Mesenchymal stem cell (in vitro differentiated cells and primary cell): ENCODE measurements around the gene FKBP5.

Source experiments
- DNase-seq: peaks from one replicate; pipeline ENCODE4 v3.0.0-alpha.2; 2013
- H2AFZ ChIP-seq: one replicate; pipeline ENCODE4 v1.6.1; 2013; ENCODE audit warnings: low read depth, mild to moderate bottlenecking, control low read depth, inconsistent platforms, low read length, moderate library complexity
- H2AK5ac ChIP-seq: 2 replicates; pipeline ENCODE4 v1.6.1; 2013; ENCODE audit warnings: low read length, moderate library complexity, mild to moderate bottlenecking, inconsistent platforms; ENCODE audit not compliant: severe bottlenecking
- H2BK120ac ChIP-seq: one replicate; pipeline ENCODE4 v1.6.1; 2013; ENCODE audit warnings: low read depth, mild to moderate bottlenecking, inconsistent platforms, low read length, moderate library complexity
- H2BK12ac ChIP-seq, 2 experiments: one replicate each; pipeline ENCODE4 v1.6.1; 2013; ENCODE audit warnings: inconsistent platforms in 2 of 2, low read length in 2 of 2, mild to moderate bottlenecking in 2 of 2, moderate library complexity in 2 of 2, control low read depth in 1 of 2
- H2BK15ac ChIP-seq: one replicate; pipeline ENCODE4 v1.6.1; 2013; ENCODE audit warnings: mild to moderate bottlenecking, low read depth, inconsistent platforms; ENCODE audit not compliant: poor library complexity, severe bottlenecking
- H2BK5ac ChIP-seq: 2 replicates; pipeline ENCODE4 v1.6.1; 2013; ENCODE audit warnings: low read depth, mild to moderate bottlenecking, low read length, control low read depth, inconsistent platforms; ENCODE audit not compliant: poor library complexity, severe bottlenecking
- H3K14ac ChIP-seq, 2 experiments: one replicate each; pipeline ENCODE4 v1.6.1; 2013; ENCODE audit warnings: inconsistent platforms in 2 of 2, low read length in 2 of 2, control low read depth in 1 of 2, mild to moderate bottlenecking in 1 of 2, moderate library complexity in 1 of 2
- H3K18ac ChIP-seq, 2 experiments: one replicate each; pipeline ENCODE4 v1.6.1; 2013; ENCODE audit warnings: inconsistent platforms in 2 of 2, low read length in 2 of 2, control low read depth in 1 of 2, low read depth in 1 of 2, mild to moderate bottlenecking in 1 of 2
- H3K23ac ChIP-seq, 2 experiments: one replicate each; pipeline ENCODE4 v1.6.1; 2013; ENCODE audit warnings: inconsistent platforms in 2 of 2, low read length in 2 of 2, mild to moderate bottlenecking in 2 of 2, moderate library complexity in 2 of 2, control low read depth in 1 of 2
- H3K27ac ChIP-seq: 2 replicates; pipeline ENCODE4 v1.5.1; 2013; ENCODE audit warnings: mild to moderate bottlenecking, moderate library complexity, low read length, control low read depth, inconsistent platforms; ENCODE audit not compliant: poor library complexity, severe bottlenecking
- H3K27me3 ChIP-seq, 2 experiments: 2 replicates each; pipeline versions ENCODE4 v1.6.1 to v1.7.0; 2013; ENCODE audit warnings: low read length in 2 of 2, mild to moderate bottlenecking in 2 of 2, moderate library complexity in 2 of 2, control low read depth in 1 of 2, inconsistent platforms in 1 of 2; ENCODE audit not compliant: control insufficient read depth in 1 of 2, insufficient read depth in 1 of 2
- H3K36me3 ChIP-seq, 2 experiments: 2 replicates each; pipeline versions ENCODE4 v1.6.1 to v1.7.0; 2013; ENCODE audit warnings: low read length in 2 of 2, control low read depth in 1 of 2, inconsistent platforms in 1 of 2, low read depth in 1 of 2, mild to moderate bottlenecking in 1 of 2; ENCODE audit not compliant: insufficient read depth in 2 of 2, control insufficient read depth in 1 of 2
- H3K4ac ChIP-seq, 2 experiments: one replicate each; pipeline ENCODE4 v1.6.1; 2013; ENCODE audit warnings: inconsistent platforms in 2 of 2, low read length in 2 of 2, mild to moderate bottlenecking in 2 of 2, moderate library complexity in 2 of 2, control low read depth in 1 of 2, low read depth in 1 of 2
- H3K4me1 ChIP-seq: 2 replicates; pipeline ENCODE4 v1.6.1; 2013; ENCODE audit warnings: low read depth, low read length, control low read depth; ENCODE audit not compliant: control insufficient read depth, insufficient read depth
- H3K4me2 ChIP-seq: 2 replicates; pipeline ENCODE4 v1.6.1; 2013; ENCODE audit warnings: low read length, mild to moderate bottlenecking, inconsistent platforms; ENCODE audit not compliant: poor library complexity, severe bottlenecking
- H3K4me3 ChIP-seq, 2 experiments: 2 replicates each; pipeline versions ENCODE4 v1.5.1 to v1.7.0; 2013; ENCODE audit warnings: low read length in 2 of 2, mild to moderate bottlenecking in 2 of 2, control low read depth in 1 of 2, low read depth in 1 of 2; ENCODE audit not compliant: insufficient read depth in 1 of 2
- H3K79me1 ChIP-seq: replicated peaks from 2 replicates; pipeline ENCODE4 v1.6.1; 2013; ENCODE audit warnings: mild to moderate bottlenecking, control low read depth, low read length, inconsistent platforms; ENCODE audit not compliant: poor library complexity, severe bottlenecking
- H3K9ac ChIP-seq: 2 replicates; pipeline ENCODE4 v1.7.0; 2013; ENCODE audit warnings: mild to moderate bottlenecking, low read length, moderate library complexity
- H3K9me3 ChIP-seq: 2 replicates; pipeline ENCODE4 v1.7.0; 2013; ENCODE audit warnings: mild to moderate bottlenecking, low read length; ENCODE audit not compliant: control insufficient read depth
- H4K8ac ChIP-seq: one replicate; pipeline ENCODE4 v1.6.1; 2013; ENCODE audit warnings: inconsistent platforms, mild to moderate bottlenecking, low read length, moderate library complexity
- H4K91ac ChIP-seq: one replicate; pipeline ENCODE4 v1.6.1; 2013; ENCODE audit warnings: mild to moderate bottlenecking, low read length, inconsistent platforms
- WGBS: methylation state at CpG from one replicate; pipeline ENCODE4 v1.1.7; 2013; ENCODE audit warnings: mixed read lengths; 5-methylcytosine and 5-hydroxymethylcytosine counted together

Gene FKBP5

DNA sequence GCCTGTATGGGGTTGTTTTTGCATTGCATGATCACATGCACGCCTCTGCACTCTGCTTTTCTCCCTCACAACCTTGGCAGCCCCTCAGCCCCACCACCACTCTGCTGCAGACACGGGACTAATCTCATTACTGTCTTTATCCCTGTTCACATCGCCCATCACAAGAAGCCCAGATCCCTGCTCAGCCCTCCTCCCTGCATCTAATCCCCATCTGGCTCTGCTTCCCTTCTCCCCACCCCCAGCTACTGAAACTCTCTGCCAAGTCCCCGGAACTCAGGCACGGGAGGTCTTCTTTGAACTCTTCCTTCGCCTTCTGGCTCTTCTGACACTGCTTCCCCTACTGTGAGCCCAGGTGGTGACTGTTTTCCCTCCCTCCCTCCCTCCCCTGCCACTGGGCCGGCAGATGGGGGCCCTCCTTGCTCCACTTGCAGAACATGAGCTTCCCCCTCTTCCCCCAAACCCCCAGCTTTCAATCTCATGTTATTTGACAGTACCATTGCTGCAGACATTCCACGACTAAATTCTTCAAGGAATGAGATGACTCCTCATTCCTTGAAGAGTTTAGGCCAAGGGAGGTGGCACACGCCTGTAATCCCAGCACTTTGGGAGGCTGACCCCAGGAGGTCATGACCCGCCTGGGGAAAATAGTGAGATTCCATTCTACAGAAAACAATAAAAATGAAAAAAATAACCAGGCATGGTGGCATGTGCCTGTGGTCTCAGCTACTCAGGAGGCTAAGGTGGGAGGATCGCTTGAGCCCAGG lies 154.1 kb downstream of the FKBP5 start:
- H3K36me3 ChIP-seq, result no peaks in the 10 kb centered on the region
- no peak overlapping the region for H3K9ac ChIP-seq
- H2BK120ac ChIP-seq, result no peak overlapping the region
- peaks cover 5% of the 10 kb centered on the region for H3K4me1 ChIP-seq
- H2AFZ ChIP-seq, result no peak overlapping the region
- no peak overlapping the region for H2BK5ac ChIP-seq
- H4K8ac ChIP-seq, result no peak overlapping the region
- no peak overlapping the region for H3K18ac ChIP-seq
- no peak overlapping the region for H3K27ac ChIP-seq
- no peak overlapping the region for H3K23ac ChIP-seq
- H3K27me3 ChIP-seq, result peaks cover 6 to 39% of the 10 kb centered on the region in 2 experiments
- no peak overlapping the region for H3K4me3 ChIP-seq
- 35% methylated on average over 10 of the region's 11 CpGs for WGBS
- H2BK15ac ChIP-seq, result no peak overlapping the region
- H3K79me1 ChIP-seq, result no peaks in the 10 kb centered on the region
- no peak overlapping the region for H2BK12ac ChIP-seq
- H3K4ac ChIP-seq, result no peak overlapping the region
- H4K91ac ChIP-seq, result no peak overlapping the region
- H3K4me2 ChIP-seq, result no peak overlapping the region
- H2AK5ac ChIP-seq, result no peak overlapping the region
- DNase-seq, result no peak
- no peak overlapping the region for H3K14ac ChIP-seq
- peaks cover 4% of the 10 kb centered on the region for H3K9me3 ChIP-seq

DNA sequence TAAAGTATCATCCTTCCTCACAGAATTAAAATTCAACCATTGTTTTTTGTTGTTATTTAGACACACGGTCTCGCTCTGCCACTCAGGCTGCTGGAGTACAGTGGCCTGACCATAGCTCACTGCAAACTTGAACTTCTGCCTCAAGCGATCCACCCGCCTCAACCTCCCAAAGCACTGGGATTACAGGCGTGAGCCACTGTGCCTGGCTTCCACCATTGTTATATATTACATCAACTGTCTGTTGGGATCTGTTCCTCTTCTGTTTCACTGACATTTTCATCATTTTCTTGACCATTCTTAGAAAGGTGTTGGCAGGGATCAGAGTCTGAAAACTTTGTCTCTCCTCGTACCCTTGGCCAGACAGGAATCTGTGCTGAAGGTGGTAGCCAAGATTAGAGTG lies 154.7 kb downstream of the FKBP5 start:
- 75% methylated on average over 6 of the region's 6 CpGs for WGBS
- Histone ChIP-seq H3K4ac (no peak overlapping the region), H3K79me1 (no peaks in the 10 kb centered on the region), H3K9ac (no peak overlapping the region), H4K91ac (no peak overlapping the region), H3K9me3 (no peaks in the 10 kb centered on the region), H2BK12ac (no peak overlapping the region), H3K14ac (no peak overlapping the region), H2BK120ac (no peak overlapping the region), H2AFZ (no peak overlapping the region), H2BK5ac (no peak overlapping the region), H3K4me3 (no peak overlapping the region), H3K4me1 (peaks cover 5% of the 10 kb centered on the region), H2BK15ac (no peak overlapping the region), H3K18ac (no peak overlapping the region), H4K8ac (no peak overlapping the region), H2AK5ac (no peak overlapping the region), H3K27ac (no peak overlapping the region), H3K36me3 (no peaks in the 10 kb centered on the region), H3K27me3 (peaks cover 6 to 37% of the 10 kb centered on the region in 2 experiments), H3K23ac (no peak overlapping the region), H3K4me2 (no peak overlapping the region)
- DNase-seq, result no peak

- Histone ChIP-seq H3K4ac (no peak overlapping the region), H3K18ac (no peak overlapping the region), H3K4me2 (no peak overlapping the region), H4K8ac (no peak overlapping the region), H3K27me3 (peaks cover 11 to 43% of the 10 kb centered on the region in 2 experiments), H3K79me1 (no peaks in the 10 kb centered on the region), H2BK12ac (no peak overlapping the region), H3K14ac (no peak overlapping the region), H2AFZ (no peak overlapping the region), H2BK5ac (no peak overlapping the region), H3K9ac (no peak overlapping the region), H3K27ac (no peak overlapping the region), H3K36me3 (no peaks in the 10 kb centered on the region), H3K4me3 (no peak overlapping the region), H3K23ac (no peak overlapping the region), H2BK15ac (no peak overlapping the region), H3K4me1 (peaks cover 5% of the 10 kb centered on the region), H4K91ac (no peak overlapping the region), H2BK120ac (no peak overlapping the region), H3K9me3 (no peaks in the 10 kb centered on the region), H2AK5ac (no peak overlapping the region)
- no peak for DNase-seq
- 93% methylated on average over 3 of the region's 4 CpGs for WGBS
Measured at GRCh38 chr6:35532126-35532525, 156.6 kb downstream of the FKBP5 start.

DNA sequence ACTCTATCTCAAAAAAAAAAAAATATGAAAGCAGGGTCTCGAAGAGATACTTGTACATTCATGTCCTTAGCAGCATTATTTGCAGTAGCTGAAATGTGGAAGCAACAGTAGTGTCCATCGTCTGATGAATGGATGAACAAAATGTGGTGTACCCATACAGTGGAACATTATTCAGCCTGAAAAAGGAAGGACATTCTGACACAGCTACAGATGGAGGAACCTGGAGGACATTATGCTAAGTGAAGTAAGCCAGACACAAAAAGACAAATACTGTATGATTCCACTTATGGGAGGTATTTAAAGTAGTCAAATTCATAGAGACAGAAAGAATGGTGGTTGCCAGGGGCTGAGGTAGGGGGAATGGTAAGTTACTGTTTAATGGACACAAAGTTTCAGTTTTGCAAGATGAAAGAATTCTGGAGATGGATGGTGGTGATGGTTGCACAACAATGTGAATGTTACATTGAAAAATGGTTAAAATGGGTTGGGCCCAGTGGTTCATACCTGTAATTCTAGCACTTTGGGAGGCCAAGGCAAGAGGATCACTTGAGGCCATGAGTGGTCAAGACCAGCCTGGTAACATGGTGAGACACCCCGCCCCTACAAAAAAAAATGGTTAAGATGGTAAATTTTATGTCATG lies 164.2 kb downstream of the FKBP5 start:
- Histone ChIP-seq H4K8ac (no peak overlapping the region), H2BK15ac (no peak overlapping the region), H2BK5ac (no peak overlapping the region)

More for the DNA sequence above, 164.2 kb downstream of the FKBP5 start:
- no peak overlapping the region for H2BK12ac ChIP-seq
- H3K23ac ChIP-seq, result no peak overlapping the region
- DNase-seq, result no peak
- no peak overlapping the region for H3K18ac ChIP-seq
- H3K9me3 ChIP-seq, result no peaks in the 10 kb centered on the region
- H3K27ac ChIP-seq, result no peak overlapping the region
- H2AK5ac ChIP-seq, result no peak overlapping the region
- no peak overlapping the region for H3K9ac ChIP-seq
- H3K79me1 ChIP-seq, result no peaks in the 10 kb centered on the region
- no peak overlapping the region for H3K4me3 ChIP-seq
- H3K4me1 ChIP-seq, result peaks cover 4% of the 10 kb centered on the region
- 85% methylated on average over 2 of the region's 3 CpGs for WGBS
- no peaks in the 10 kb centered on the region for H3K36me3 ChIP-seq
- no peak overlapping the region for H2BK120ac ChIP-seq
- no peak overlapping the region for H2AFZ ChIP-seq
- no peak overlapping the region for H3K14ac ChIP-seq
- no peak overlapping the region for H3K4me2 ChIP-seq
- no peak overlapping the region for H3K4ac ChIP-seq
- peaks cover 5 to 28% of the 10 kb centered on the region in 2 experiments for H3K27me3 ChIP-seq
- H4K91ac ChIP-seq, result no peak overlapping the region
